HG02763 (cell line): ENCODE measurements around the gene CYTH1.
A peak's percentile ranks its signal among the peaks of the same experiment; 100 is the strongest.
"Not testable (repeated sequence)": the region's sequence is repeated elsewhere in the genome, so short reads cannot be mapped to it uniquely, and the experiment has no call there.

Experiments used
- ATAC-seq: cut with Tn5 transposase; IDR thresholded peaks from one replicate; pipeline ENCODE4 v1.9.1; 2021; ENCODE audit warnings: mild to moderate bottlenecking, moderate library complexity; ENCODE audit not compliant: unreplicated experiment

The CYTH1 gene

DNA sequence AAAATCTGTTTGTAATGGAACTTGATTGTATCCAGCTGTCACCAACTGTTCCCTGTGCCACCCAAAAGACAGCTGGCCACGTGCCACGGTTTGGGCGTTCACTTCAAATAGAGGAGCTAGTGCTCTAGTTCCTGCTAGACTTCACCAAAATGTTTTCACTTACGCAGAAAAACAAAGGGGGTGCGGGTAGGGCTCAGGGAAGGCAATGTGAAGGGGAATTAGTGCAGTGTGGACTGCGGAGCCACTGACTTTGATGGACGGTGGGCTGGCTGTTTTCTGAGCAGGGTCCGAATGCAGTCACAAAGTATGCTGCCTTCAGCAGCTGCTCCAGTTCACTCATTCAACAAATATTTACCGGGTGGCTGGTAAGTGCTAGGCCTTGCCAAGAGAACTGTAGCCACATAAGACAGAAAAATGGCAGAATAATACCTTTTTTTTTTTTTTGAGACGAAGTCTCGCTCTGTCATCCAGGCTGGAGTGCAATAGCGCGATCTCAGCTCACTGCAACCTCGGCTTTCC, 7.6 kb upstream of the CYTH1 start:
- no peak for ATAC-seq

DNA sequence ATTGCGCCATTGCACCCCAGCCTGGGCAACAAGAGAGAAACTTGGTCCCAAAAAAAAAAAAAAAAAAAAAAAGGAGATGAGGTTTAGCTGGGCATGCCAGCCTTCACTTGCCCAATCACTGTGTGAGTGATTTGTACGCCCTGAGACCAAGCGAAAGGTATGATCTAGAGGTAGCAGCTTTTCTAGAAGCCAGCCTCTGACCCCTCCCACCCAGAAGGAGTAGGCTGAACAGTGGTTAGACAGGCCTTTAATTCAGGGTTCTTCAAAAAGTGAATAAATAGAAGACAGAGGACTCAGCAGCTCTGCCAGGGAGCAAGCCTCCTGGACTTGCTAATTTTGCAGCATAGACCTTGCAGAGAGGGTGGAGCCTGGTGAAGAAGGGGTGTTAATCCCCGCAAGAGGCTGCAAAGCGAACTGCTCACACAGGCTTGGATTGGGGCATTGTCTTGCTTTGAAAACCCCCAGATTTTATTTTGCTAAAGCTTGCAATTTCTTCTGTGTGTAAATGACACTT, 7.1 kb upstream of the CYTH1 start:
- no peak for ATAC-seq

GRCh38 chr17:78788451-78788850, 6.4 kb upstream of the CYTH1 start:
- no peak for ATAC-seq

DNA sequence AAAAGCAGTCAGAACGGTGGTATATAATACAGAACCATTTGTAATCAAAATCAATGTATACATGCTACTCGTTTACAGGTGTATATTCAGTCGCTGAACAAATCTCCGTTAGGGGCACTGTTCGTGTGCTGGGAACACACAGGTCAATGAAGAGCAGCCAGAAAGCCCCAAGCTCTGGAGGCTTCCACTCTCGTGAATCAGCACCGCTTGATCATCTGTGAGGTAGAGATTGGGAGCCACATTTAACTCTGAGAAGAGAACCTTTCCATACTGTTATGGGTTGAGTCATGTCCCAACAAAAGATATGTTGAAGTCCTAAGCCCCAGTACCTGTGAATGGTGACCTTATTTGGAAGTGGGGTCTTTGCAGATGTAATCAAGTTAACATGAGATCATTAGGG, 5.4 kb upstream of the CYTH1 start:
- ATAC-seq: no peak

GRCh38 chr17:78785663-78786057, 3.6 kb upstream of the CYTH1 start:
- ATAC-seq: no peak

GRCh38 chr17:78785011-78785662, 3.1 kb upstream of the CYTH1 start:
- ATAC-seq: no peak

GRCh38 chr17:78784352-78784751, 2.3 kb upstream of the CYTH1 start:
- no peak for ATAC-seq

GRCh38 chr17:78783711-78784324, 1.7 kb upstream of the CYTH1 start:
- no peak for ATAC-seq

GRCh38 chr17:78781104-78781892, 775 bp downstream of the CYTH1 start:
- ATAC-seq: peak; percentile 11

DNA sequence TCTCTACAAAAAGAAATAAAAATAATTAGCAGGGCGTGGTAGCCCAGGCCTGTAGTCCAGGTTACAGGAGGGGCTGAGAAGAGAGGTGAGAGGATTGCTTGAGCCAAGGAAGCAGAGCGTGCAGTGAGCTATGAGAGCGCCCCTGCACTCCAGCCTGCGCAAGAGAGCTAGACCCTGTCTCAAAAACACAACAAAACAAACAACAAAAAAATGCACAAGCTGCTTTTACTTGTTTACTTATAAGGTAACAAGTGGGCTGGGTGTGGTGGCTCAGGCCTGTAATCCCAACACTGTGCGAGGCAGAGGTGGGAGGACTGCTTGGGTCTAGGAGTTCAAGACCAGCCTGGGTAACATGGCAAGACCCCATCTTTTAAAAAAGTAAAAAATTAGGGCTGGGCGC, 1.7 kb downstream of the CYTH1 start:
- no peak for ATAC-seq

GRCh38 chr17:78779850-78780249, 2.2 kb downstream of the CYTH1 start:
- ATAC-seq: no peak

GRCh38 chr17:78779286-78779651, 2.8 kb downstream of the CYTH1 start:
- not testable (repeated sequence) for ATAC-seq

GRCh38 chr17:78777881-78778280, 4.2 kb downstream of the CYTH1 start:
- ATAC-seq: no peak

DNA sequence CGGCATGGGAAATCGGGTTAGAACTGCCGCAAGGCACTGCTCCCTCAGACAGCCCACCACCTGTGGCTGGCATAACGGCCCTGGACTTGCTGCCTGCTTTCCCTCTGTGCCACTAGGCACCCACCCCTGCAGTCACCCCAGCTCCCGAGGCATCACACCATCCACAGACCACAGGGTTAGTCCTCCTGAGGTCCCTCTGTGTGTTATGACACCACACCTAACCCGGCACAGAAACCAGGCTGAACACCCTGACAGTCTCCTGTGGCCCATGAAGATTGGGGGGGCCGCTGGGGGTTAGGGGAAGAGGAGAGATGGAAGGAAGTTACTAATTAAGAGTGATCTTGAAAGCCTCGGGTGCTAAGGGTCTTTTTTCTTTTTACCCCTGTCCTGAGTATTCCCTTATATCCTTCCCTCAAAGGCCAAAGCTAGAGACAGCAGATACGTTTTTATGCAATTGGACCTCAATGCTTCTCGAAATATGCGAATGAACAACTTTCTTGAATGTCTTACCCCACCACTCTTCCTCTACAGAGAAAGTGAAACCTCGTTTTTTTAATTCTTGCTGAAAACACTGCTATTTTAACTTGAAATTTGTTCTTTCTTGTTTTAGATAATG, 7.0 kb downstream of the CYTH1 start:
- ATAC-seq: peak; percentile 33

GRCh38 chr17:78774453-78774852, 7.6 kb downstream of the CYTH1 start:
- ATAC-seq: no peak

DNA sequence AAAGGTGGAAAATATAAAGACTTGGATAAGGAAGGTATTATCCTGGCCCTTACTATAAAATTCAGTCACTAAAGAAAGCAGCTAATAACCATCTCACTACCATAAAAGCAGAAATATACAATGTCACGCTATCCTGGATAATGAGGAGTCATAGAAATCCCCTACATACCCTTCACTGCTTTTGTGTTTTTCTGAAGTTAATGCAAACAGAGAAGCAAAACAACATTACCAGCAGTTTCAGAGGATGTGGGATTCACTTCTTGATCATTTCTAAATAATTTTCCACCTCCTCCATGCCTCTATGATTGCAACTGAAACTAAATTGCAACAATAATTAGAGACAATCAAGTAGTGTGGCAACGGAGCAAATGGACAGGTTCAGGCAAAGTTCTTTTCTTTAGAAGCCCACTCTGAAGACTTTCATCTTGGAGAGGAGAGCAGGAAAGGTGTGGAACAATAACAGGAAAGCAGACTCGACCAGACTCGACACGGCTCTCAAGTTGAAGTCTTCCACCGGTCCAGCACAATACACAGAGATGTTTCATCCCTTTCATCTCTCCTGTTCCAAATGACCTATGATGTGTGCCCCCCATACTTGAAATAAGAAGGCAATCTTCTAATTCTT, 10.2 kb downstream of the CYTH1 start:
- ATAC-seq: no peak

GRCh38 chr17:78769196-78769773, 12.8 kb downstream of the CYTH1 start:
- ATAC-seq: no peak

GRCh38 chr17:78767806-78768205, 14.3 kb downstream of the CYTH1 start:
- no peak for ATAC-seq

- ATAC-seq: no peak
Measured at GRCh38 chr17:78766743-78767294, 15.3 kb downstream of the CYTH1 start.

DNA sequence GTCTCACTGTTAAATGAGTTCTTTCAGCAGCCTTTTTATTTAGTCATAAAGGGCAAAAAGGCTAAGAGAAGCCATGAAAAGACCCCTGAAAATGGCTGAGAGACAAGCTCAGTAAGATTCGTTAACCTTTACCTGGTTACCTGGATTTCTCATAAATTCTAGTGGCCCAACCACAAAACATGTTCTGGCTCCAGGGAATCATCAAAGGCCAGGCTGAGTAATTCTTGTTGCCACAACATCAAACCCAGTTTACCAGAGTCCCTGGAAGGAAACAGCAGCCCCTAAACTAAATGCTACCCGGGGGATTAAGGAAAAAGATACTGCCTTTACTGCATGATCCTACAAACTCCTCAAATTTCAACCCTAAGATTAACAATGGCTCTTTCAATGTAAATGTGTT, 15.8 kb downstream of the CYTH1 start:
- ATAC-seq: no peak
